ENCODE results near the gene HS3ST5. TPM values are rescaled to one million over a fixed set of nuclear protein-coding genes. Genes with fewer than 3 reads are reported as not detected.

HS3ST5 gene
- total RNA-seq, 1 experiment from 2014 or later = 14.4 TPM

DNA sequence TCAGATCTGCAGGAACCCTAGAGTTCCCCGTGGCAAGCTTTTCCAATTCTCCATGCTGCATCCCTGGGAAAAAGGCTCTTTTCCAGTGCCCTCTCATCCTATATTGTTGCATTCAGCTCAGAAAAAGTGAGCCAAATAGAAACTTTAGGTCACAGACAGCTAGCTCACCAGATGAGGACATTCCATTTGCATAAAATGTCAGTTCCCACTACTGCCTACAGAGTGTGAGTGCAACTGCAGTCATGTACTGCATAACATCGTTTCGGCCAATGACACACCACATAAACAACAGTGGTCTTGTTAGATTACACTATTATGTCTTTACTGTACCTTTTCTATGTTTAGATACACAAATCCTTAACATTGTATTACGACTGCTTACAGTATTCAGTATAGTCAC lies 8.6 kb downstream of the HS3ST5 start:
- H3K4me1 Mint-ChIP-seq = peaks cover 53 to 77% of the 10 kb centered on the region in 2 experiments
- H3K36me3 Mint-ChIP-seq (ENCODE audit: insufficient read depth in 1 of 3, low read depth in 3 of 3) = peaks cover 0 to 17% (median 2%) of the 10 kb centered on the region in 3 experiments; a peak in 3 of 7 replicates
- Histone ChIP-seq H4K20me1 (ENCODE audit: control insufficient read depth, insufficient read depth, insufficient read length) (no peaks in the 10 kb centered on the region), H2AK5ac (ENCODE audit: insufficient read length, low read length) (no peak overlapping the region), H3K23me2 (ENCODE audit: insufficient read length, low read depth, low read length, poor library complexity, severe bottlenecking) (no peaks in the 10 kb centered on the region), H2BK5ac (ENCODE audit: insufficient read length, low read length) (no peak overlapping the region), H3K27ac (ENCODE audit: insufficient read length, low read depth, low read length) (no peak overlapping the region), H2BK20ac (ENCODE audit: low read depth, low read length, poor library complexity, severe bottlenecking) (no peak overlapping the region), H4K5ac (ENCODE audit: insufficient read length, low read depth, low read length) (no peak overlapping the region), H3K4me2 (ENCODE audit: insufficient read depth, insufficient read length, low read length) (no peak overlapping the region), H3K18ac (ENCODE audit: insufficient read length, low read depth, low read length) (no peak overlapping the region), H3K4me1 (ENCODE audit: insufficient read depth, low read length) (peaks cover 10% of the 10 kb centered on the region; the same call in 1 of the 2 replicates), H2AFZ (ENCODE audit: low read length) (no peak overlapping the region), H3K79me2 (ENCODE audit: insufficient read depth, low read length) (peaks cover 11% of the 10 kb centered on the region; the same call in 1 of the 2 replicates), H2BK15ac (ENCODE audit: low read depth, low read length) (no peak overlapping the region), H2BK120ac (ENCODE audit: low read depth, low read length, poor library complexity, severe bottlenecking) (no peak overlapping the region), H3K27me3 (ENCODE audit: insufficient read depth, low read length) (no peaks in the 10 kb centered on the region), H3K23ac (ENCODE audit: insufficient read length, low read depth, low read length) (no peak overlapping the region), H3K79me1 (ENCODE audit: insufficient read depth, low read depth, low read length, poor library complexity, severe bottlenecking) (no peaks in the 10 kb centered on the region), H4K91ac (ENCODE audit: insufficient read length, low read depth, low read length) (no peak overlapping the region), H3K56ac (ENCODE audit: insufficient read length, low read depth, low read length) (no peak overlapping the region), H3T11ph (ENCODE audit: low read length) (no peak overlapping the region), H3K9me3 (ENCODE audit: control insufficient read depth, low read depth, low read length) (no peaks in the 10 kb centered on the region), H2BK12ac (ENCODE audit: insufficient read length, low read depth, low read length) (no peak overlapping the region), H4K8ac (replicated peaks; ENCODE audit: insufficient read length, low read depth, low read length) (no peak overlapping the region), H3K9ac (ENCODE audit: extremely low read depth, insufficient read length, low read length) (no peak overlapping the region), H3K4ac (ENCODE audit: low read depth, low read length) (no peak overlapping the region), H3K14ac (ENCODE audit: insufficient read depth, low read length) (no peak overlapping the region)
- peak overlapping the region in 1 of 3 experiments; percentile 76; a peak in 1 of 7 replicates for H3K27ac Mint-ChIP-seq
- H3K4me3 Mint-ChIP-seq = no peak overlapping the region
- TF ChIP-seq, protein P1, sequence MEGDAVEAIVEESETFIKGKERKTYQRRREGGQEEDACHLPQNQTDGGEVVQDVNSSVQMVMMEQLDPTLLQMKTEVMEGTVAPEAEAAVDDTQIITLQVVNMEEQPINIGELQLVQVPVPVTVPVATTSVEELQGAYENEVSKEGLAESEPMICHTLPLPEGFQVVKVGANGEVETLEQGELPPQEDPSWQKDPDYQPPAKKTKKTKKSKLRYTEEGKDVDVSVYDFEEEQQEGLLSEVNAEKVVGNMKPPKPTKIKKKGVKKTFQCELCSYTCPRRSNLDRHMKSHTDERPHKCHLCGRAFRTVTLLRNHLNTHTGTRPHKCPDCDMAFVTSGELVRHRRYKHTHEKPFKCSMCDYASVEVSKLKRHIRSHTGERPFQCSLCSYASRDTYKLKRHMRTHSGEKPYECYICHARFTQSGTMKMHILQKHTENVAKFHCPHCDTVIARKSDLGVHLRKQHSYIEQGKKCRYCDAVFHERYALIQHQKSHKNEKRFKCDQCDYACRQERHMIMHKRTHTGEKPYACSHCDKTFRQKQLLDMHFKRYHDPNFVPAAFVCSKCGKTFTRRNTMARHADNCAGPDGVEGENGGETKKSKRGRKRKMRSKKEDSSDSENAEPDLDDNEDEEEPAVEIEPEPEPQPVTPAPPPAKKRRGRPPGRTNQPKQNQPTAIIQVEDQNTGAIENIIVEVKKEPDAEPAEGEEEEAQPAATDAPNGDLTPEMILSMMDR (conservative IDR thresholded peaks at IDR 0.05) = no peak
- H3K9me3 Mint-ChIP-seq = no peaks in the 10 kb centered on the region
- DNase-seq = no peak
- WGBS (ENCODE audit: extremely low coverage, insufficient read length, low lambda C conversion rate) = no CpG with 5 or more reads among the region's 4 CpGs
- H3K27me3 Mint-ChIP-seq (ENCODE audit: low read depth) = no peaks in the 10 kb centered on the region
